Measurements from ENCODE around the gene GRIP2. TPM values are rescaled to one million over a fixed set of nuclear protein-coding genes. Genes with fewer than 3 reads are reported as not detected.

GRIP2 gene
- total RNA-seq: under 1 TPM; 0.45 to 0.92 (median 0.66) TPM

GRCh38 chr3:14539742-14540491 is at the start of gene GRIP2:
GRIP2 (minus strand) TSS chr3:14540342; CDS start chr3:14540308, 34 bp downstream.
- TF ChIP-seq, protein P1, sequence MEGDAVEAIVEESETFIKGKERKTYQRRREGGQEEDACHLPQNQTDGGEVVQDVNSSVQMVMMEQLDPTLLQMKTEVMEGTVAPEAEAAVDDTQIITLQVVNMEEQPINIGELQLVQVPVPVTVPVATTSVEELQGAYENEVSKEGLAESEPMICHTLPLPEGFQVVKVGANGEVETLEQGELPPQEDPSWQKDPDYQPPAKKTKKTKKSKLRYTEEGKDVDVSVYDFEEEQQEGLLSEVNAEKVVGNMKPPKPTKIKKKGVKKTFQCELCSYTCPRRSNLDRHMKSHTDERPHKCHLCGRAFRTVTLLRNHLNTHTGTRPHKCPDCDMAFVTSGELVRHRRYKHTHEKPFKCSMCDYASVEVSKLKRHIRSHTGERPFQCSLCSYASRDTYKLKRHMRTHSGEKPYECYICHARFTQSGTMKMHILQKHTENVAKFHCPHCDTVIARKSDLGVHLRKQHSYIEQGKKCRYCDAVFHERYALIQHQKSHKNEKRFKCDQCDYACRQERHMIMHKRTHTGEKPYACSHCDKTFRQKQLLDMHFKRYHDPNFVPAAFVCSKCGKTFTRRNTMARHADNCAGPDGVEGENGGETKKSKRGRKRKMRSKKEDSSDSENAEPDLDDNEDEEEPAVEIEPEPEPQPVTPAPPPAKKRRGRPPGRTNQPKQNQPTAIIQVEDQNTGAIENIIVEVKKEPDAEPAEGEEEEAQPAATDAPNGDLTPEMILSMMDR (IDR thresholded peaks at IDR 0.05): no peak
- peak; percentile 20 for TF ChIP-seq POLR2A (IDR thresholded peaks at IDR 0.05; ENCODE audit: low read depth)
- peaks cover 0 to 29% (median 5%) of the 10 kb centered on the region in 4 donors for H3K4me1 ChIP-seq
- no peaks in the 10 kb centered on the region for H3K9me3 ChIP-seq
- H3K36me3 ChIP-seq: no peaks in the 10 kb centered on the region
- peak within 1 kb of the TSS in 1 of 4 donors; percentile 19 for H3K27ac ChIP-seq (replicated peaks in 1 of 4)
- no peak for DNase-seq (ENCODE audit: extremely low spot score)
- H3K27me3 ChIP-seq: peaks cover 0 to 26% (median 0%) of the 10 kb centered on the region in 4 donors
- intact Hi-C loops (cut with DNase I): no loop called here
- peak within 1 kb of the TSS in 2 of 4 donors; percentile 6 to 21 for H3K4me3 ChIP-seq
- 64% methylated on average over 7 of the region's 14 CpGs for WGBS

- Histone ChIP-seq H3K9me3 (no peaks in the 10 kb centered on the region), H3K36me3 (no peaks in the 10 kb centered on the region), H3K27me3 (peaks cover 0 to 43% (median 0%) of the 10 kb centered on the region in 4 donors), H3K27ac (replicated peaks in 1 of 4) (no peak overlapping the region), H3K4me3 (no peak overlapping the region), H3K4me1 (no peaks in the 10 kb centered on the region)
- 86% methylated on average over 3 of the region's 6 CpGs for WGBS
- no peak for DNase-seq (ENCODE audit: extremely low spot score)
- intact Hi-C loops (cut with DNase I): no loop called here
- TF ChIP-seq, protein P1 (IDR thresholded peaks at IDR 0.05): no peak
Measured at GRCh38 chr3:14588425-14589112, 48.4 kb upstream of the GRIP2 start.

DNA sequence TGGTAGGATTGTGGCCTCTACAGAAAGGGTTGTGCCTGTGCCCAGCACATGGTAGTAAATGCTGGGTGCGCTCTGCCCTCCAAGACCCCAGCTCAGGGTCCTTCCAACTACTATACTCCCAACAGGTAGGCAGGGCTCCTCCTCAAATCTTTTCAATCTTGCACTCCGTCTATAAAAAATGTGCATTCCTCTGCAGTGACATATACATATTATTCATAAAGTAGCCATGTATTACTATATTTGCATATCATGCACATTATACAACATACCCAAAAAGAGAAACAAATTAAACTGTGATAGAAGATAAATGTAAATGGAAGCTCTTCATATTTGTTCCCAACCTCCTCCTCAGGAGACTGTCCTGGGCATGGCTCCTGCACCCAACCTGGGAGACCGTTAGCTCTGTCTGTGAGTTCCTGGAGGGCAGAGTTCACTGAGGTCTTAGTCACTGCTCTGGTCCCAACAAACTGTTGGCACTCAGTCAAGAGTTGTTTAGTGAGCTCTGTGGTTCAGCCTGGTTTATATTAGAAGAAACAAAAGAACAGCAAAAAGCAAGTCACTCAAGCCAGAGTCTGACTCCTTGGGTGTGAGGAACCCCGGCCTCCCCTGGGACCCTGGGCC is 47.7 kb upstream of the GRIP2 start:
- DNase-seq (ENCODE audit: extremely low spot score): no peak
- WGBS: 64% methylated on average over 4 of the region's 4 CpGs
- TF ChIP-seq EP300 (IDR thresholded peaks at IDR 0.05) (no peak), POLR2A (IDR thresholded peaks at IDR 0.05; ENCODE audit: low read depth) (no peak), POLR2AphosphoS5 (IDR thresholded peaks at IDR 0.05) (no peak)
- TF ChIP-seq, protein P1 (IDR thresholded peaks at IDR 0.05): no peak
- Histone ChIP-seq H3K9me3 (no peaks in the 10 kb centered on the region), H3K4me1 (no peaks in the 10 kb centered on the region), H3K27me3 (peaks cover 0 to 39% (median 0%) of the 10 kb centered on the region in 4 donors), H3K27ac (replicated peaks in 1 of 4) (no peak overlapping the region), H3K36me3 (no peaks in the 10 kb centered on the region), H3K4me3 (no peak overlapping the region)
- intact Hi-C loops (cut with DNase I): no loop called here

- no peaks in the 10 kb centered on the region for H3K9me3 ChIP-seq
- no peak overlapping the region for H3K27ac ChIP-seq (replicated peaks in 1 of 4)
- no peak for DNase-seq (ENCODE audit: extremely low spot score)
- H3K4me3 ChIP-seq: no peak overlapping the region
- TF ChIP-seq EP300 (IDR thresholded peaks at IDR 0.05) (no peak), POLR2AphosphoS5 (IDR thresholded peaks at IDR 0.05) (no peak), POLR2A (IDR thresholded peaks at IDR 0.05; ENCODE audit: low read depth) (no peak)
- TF ChIP-seq, protein P1 (IDR thresholded peaks at IDR 0.05): no peak
- 77% methylated on average over 2 of the region's 2 CpGs for WGBS
- H3K36me3 ChIP-seq: no peaks in the 10 kb centered on the region
- intact Hi-C loops (cut with DNase I): no loop called here
- H3K4me1 ChIP-seq: no peaks in the 10 kb centered on the region
- peaks cover 0 to 39% (median 0%) of the 10 kb centered on the region in 4 donors for H3K27me3 ChIP-seq
Measured at GRCh38 chr3:14586611-14587010, 46.5 kb upstream of the GRIP2 start.

Data from esophagus muscularis mucosa (tissue), 4 donors.